GM21515 (cell line): ENCODE measurements around the gene KHDC3L.

Source experiments
- ATAC-seq: cut with Tn5 transposase; IDR thresholded peaks from one replicate; pipeline ENCODE4 v1.9.1; 2021; ENCODE audit not compliant: unreplicated experiment

The KHDC3L gene, protein sequence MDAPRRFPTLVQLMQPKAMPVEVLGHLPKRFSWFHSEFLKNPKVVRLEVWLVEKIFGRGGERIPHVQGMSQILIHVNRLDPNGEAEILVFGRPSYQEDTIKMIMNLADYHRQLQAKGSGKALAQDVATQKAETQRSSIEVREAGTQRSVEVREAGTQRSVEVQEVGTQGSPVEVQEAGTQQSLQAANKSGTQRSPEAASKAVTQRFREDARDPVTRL

GRCh38 chr6:73362358-73362757 is at the start of gene KHDC3L:
Gene KHDC3L (plus strand): TSS chr6:73362658. CDS start chr6:73362730, 72 bp downstream.
- no peak for ATAC-seq

GRCh38 chr6:73314577-73315492 is 47.6 kb upstream of the KHDC3L start:
- ATAC-seq = no peak

- no peak for ATAC-seq
Measured at GRCh38 chr6:73323323-73323722, 39.1 kb upstream of the KHDC3L start.

- no peak for ATAC-seq
Measured at GRCh38 chr6:73325656-73326055, 36.8 kb upstream of the KHDC3L start.

DNA sequence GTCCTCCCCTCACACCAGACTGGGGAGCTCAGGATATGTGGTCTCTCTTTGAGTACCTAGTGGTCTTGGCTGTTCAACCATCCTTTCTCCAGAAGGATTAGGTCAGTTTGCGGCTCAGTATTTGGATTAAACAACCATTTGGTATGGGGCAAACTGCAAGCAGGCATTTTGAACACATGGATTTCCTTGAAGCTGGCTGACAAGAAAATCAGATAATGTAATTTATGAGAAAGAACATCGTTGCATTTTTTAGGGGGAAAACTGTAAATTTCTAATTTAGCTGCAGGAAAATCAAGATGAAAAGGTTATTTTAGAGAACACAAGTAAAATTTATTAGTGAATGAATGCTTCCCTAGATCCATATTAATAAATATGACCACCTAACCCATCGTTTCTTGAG is 33.7 kb upstream of the KHDC3L start:
- no peak for ATAC-seq

- peak; percentile 52 for ATAC-seq
Measured at GRCh38 chr6:73329201-73329600, 33.3 kb upstream of the KHDC3L start.

DNA sequence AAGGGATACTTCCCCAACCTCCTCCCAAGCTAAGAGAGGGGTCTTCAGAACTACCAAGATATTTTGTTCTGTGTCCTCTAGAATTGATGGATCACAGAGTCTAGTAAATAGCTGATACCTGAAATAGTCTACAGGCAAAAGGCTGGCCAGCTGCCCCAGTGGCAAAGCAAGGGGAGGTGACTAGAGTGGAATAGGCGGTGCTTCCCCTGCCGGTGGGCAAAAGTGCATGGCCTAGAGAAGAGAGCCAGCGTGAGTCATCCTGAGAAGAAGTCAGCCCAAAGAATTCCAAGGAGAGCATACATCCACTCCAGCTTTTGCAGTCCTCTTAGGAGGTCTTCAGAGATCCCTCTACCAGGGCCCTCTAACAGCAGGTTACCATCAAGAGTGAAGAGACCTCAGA is 23.1 kb upstream of the KHDC3L start:
- no peak for ATAC-seq

GRCh38 chr6:73340048-73340447 is 22.4 kb upstream of the KHDC3L start:
- ATAC-seq = no peak

DNA sequence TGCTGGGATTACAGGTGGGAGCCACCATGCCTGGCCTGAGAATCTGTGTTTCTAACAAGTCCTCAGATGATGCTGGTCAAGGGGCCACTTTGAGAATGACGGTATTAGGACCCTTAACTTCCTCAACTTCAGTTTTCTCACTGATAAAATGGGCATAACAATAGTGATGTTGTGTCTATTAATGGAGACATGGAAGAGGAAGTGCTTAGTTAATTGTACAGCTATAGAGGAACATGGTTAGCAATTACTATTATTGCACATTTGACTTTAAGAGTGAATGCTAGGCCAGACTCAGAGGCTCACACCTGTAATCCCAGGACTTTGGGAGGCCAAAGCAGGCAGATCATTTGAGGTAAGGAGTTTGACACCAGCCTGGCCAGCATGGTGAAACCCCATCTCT is 21.1 kb upstream of the KHDC3L start:
- ATAC-seq = no peak

DNA sequence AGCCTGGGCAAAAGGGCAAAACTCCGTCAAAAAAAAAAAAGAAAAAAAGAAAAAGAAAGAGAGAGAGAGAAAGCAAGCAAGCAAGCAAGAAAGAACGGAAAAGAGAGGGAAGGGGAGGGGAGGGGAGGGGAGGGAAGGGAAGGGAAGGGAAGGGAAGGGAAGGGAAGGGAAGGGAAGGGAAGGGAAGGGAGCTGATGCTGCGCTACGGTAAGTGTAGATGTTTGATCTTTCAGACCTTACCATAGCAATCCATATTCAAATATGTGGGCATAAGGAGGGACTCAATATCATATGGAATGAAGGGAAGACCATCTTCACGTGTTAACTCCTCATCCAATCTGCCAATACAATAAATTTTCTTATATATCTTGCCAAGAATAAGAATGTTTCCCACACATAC is 20.3 kb upstream of the KHDC3L start:
- no peak for ATAC-seq

- no peak for ATAC-seq
Measured at GRCh38 chr6:73343164-73343563, 19.3 kb upstream of the KHDC3L start.

GRCh38 chr6:73348550-73349204 is 13.8 kb upstream of the KHDC3L start:
- ATAC-seq = no peak

GRCh38 chr6:73349311-73349710 is 13.1 kb upstream of the KHDC3L start:
- no peak for ATAC-seq

GRCh38 chr6:73353636-73354593 is 8.5 kb upstream of the KHDC3L start, which contains the start of gene DPPA5:
Gene DPPA5 (minus strand): TSS chr6:73354276. CDS start chr6:73354225, 51 bp downstream.
- ATAC-seq = no peak

DNA sequence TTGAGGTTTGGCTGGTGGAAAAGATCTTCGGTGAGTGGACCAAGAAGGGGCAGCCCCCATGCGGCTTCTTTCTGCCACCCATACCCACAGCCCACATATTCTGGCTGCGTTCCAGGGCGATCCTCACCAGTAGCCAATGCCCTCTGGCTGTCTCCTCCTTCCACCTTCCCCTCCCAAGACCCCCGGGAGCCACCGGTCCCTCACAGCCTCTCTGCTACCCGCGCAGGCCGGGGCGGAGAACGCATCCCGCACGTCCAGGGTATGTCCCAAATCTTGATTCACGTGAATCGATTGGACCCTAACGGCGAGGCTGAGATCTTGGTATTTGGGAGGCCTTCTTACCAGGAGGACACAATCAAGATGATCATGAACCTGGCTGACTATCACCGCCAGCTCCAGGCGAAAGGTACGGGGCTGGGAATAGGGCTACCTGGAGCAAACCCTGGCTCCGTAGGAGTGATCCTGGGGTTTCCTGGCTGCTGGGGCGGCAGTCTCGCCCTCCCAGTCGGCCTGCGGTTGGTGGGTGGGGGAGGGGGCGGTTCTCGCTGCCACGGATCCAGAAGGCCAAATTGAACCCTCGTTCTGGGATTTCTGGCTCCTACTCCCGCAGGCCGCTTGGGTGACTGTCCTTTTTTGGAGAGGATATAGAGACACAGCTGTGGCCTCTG is 545 bp downstream of the KHDC3L start:
- no peak for ATAC-seq

- ATAC-seq = no peak
Measured at GRCh38 chr6:73363537-73363875, 1.0 kb downstream of the KHDC3L start.

- ATAC-seq = no peak
Measured at GRCh38 chr6:73364121-73364520, 1.7 kb downstream of the KHDC3L start.

DNA sequence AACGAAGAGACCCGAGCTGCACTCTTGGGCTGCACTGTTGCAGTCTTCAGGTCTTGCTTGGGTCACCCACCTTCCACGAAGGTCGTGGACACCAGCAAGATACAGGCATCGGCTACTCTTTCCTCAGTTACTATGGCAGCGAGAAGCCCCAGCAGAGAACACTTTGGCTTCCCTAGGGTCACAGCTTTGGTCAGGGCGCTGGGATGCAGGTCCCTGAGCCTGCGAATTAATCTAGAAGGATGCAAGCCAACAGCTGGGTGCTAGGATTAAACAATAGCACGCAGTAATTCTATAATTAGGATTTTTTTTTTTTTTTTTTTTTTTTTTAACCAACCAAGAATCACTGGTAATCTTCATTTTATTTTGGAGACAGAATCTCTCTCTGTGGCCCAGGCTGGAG is 2.1 kb downstream of the KHDC3L start:
- ATAC-seq = no peak

- no peak for ATAC-seq
Measured at GRCh38 chr6:73367761-73368355, 5.4 kb downstream of the KHDC3L start.

DNA sequence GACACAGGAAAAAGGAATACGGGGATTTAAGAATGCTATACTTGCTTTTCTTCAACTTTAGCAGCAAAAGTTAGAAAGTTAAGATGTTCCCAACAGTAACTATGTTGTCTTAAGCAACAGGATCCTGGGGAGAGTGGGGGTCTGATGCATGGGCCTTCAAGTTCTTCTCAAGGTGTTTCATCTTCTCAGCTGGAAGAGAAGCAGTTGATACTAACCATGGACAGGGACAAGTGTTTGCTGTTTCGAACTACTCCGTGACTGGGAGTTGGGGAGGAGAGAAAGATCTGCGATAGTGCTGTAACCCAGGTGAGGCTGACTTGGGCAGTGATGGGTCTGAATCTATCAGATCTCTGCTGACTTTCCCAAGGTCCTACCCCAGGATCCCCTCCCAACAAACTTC is 6.2 kb downstream of the KHDC3L start:
- ATAC-seq = no peak
